Neuronal stem cell (in vitro differentiated cells): ENCODE measurements around the gene PDLIM7.
A peak's percentile ranks its signal among the peaks of the same experiment; 100 is the strongest.

ENCODE experiments used
- DNase-seq: peaks from one replicate; pipeline ENCODE4 v3.0.0-alpha.2; 2013; ENCODE audit warnings: low spot score
- H2AFZ ChIP-seq: one replicate; pipeline ENCODE4 v1.6.1; 2013; ENCODE audit warnings: mild to moderate bottlenecking, low read length, inconsistent platforms
- H2AK5ac ChIP-seq: 2 replicates; pipeline ENCODE4 v1.6.1; 2013; ENCODE audit warnings: low read depth, mild to moderate bottlenecking, inconsistent platforms, low read length, moderate library complexity, mixed read lengths
- H2BK120ac ChIP-seq: 2 replicates; pipeline ENCODE4 v1.6.1; 2013; ENCODE audit warnings: low read depth, mild to moderate bottlenecking, inconsistent platforms, low read length, moderate library complexity, mixed read lengths
- H2BK12ac ChIP-seq: one replicate; pipeline ENCODE4 v1.6.1; 2013; ENCODE audit warnings: low read length, inconsistent platforms
- H2BK15ac ChIP-seq: 2 replicates; pipeline ENCODE4 v1.6.1; 2013; ENCODE audit warnings: mild to moderate bottlenecking, low read length, inconsistent platforms, mixed read lengths
- H2BK5ac ChIP-seq: one replicate; pipeline ENCODE4 v1.6.1; 2013; ENCODE audit warnings: inconsistent platforms, mild to moderate bottlenecking, low read length, moderate library complexity
- H3K14ac ChIP-seq: one replicate; pipeline ENCODE4 v1.6.1; 2013; ENCODE audit warnings: low read length, inconsistent platforms
- H3K18ac ChIP-seq: 2 replicates; pipeline ENCODE4 v1.6.1; 2013; ENCODE audit warnings: low read length, inconsistent platforms
- H3K23ac ChIP-seq: 2 replicates; pipeline ENCODE4 v1.6.1; 2013; ENCODE audit warnings: low read depth, mild to moderate bottlenecking, mixed read lengths, low read length, inconsistent platforms; ENCODE audit not compliant: poor library complexity
- H3K27ac ChIP-seq: replicated peaks from 3 replicates; pipeline ENCODE4 v1.5.1; 2013; ENCODE audit warnings: low read length, inconsistent platforms
- H3K27me3 ChIP-seq, 3 experiments: 2 replicates each; pipeline ENCODE4 v1.6.1; 2013; ENCODE audit warnings: low read length in 3 of 3, mild to moderate bottlenecking in 2 of 3, inconsistent platforms in 1 of 3, low read depth in 1 of 3, mixed read lengths in 1 of 3, moderate library complexity in 1 of 3; ENCODE audit not compliant: control insufficient read depth in 3 of 3, insufficient read depth in 3 of 3
- H3K36me3 ChIP-seq, 2 donors: replicated peaks in 1 of 2; 2 replicates each; pipeline ENCODE4 v1.6.1; 2013; ENCODE audit warnings: low read length in 2 of 2; ENCODE audit not compliant: control insufficient read depth in 2 of 2, insufficient read depth in 2 of 2
- H3K4ac ChIP-seq: 2 replicates; pipeline ENCODE4 v1.6.1; 2013; ENCODE audit warnings: inconsistent platforms, mild to moderate bottlenecking, low read length, moderate library complexity
- H3K4me1 ChIP-seq, 2 donors: 1 replicate in 1 of 2; 2 replicates in 1 of 2; pipeline ENCODE4 v1.6.1; 2013; ENCODE audit warnings: low read length in 2 of 2, low read depth in 1 of 2; ENCODE audit not compliant: control insufficient read depth in 2 of 2, insufficient read depth in 1 of 2
- H3K4me2 ChIP-seq: one replicate; pipeline ENCODE4 v1.6.1; 2013; ENCODE audit warnings: mild to moderate bottlenecking, low read length, inconsistent platforms; ENCODE audit not compliant: insufficient read depth, poor library complexity, severe bottlenecking
- H3K4me3 ChIP-seq, 2 donors: 2 replicates each; pipeline ENCODE4 v1.5.1; 2013; ENCODE audit warnings: low read length in 2 of 2, mild to moderate bottlenecking in 2 of 2, inconsistent platforms in 1 of 2, moderate library complexity in 1 of 2
- H3K79me1 ChIP-seq: one replicate; pipeline ENCODE4 v1.6.1; 2013; ENCODE audit warnings: low read depth, mild to moderate bottlenecking, inconsistent platforms, low read length, moderate library complexity
- H3K9ac ChIP-seq: one replicate; pipeline ENCODE4 v1.6.1; 2013; ENCODE audit warnings: mild to moderate bottlenecking, low read depth, low read length, inconsistent platforms; ENCODE audit not compliant: poor library complexity
- H3K9me3 ChIP-seq, 2 donors: replicated peaks in 1 of 2; 2 replicates each; pipeline versions ENCODE3 to v1.6.1; 2013; ENCODE audit warnings: low read length in 2 of 2, mild to moderate bottlenecking in 2 of 2, inconsistent platforms in 1 of 2, low read depth in 1 of 2, mixed read lengths in 1 of 2, moderate library complexity in 1 of 2; ENCODE audit not compliant: control insufficient read depth in 2 of 2, insufficient read depth in 1 of 2
- H4K8ac ChIP-seq: one replicate; pipeline ENCODE4 v1.6.1; 2013; ENCODE audit warnings: low read depth, mild to moderate bottlenecking, inconsistent platforms, low read length, moderate library complexity
- H4K91ac ChIP-seq: one replicate; pipeline ENCODE4 v1.6.1; 2013; ENCODE audit warnings: low read length, low read depth, mild to moderate bottlenecking, inconsistent platforms; ENCODE audit not compliant: poor library complexity
- WGBS, 2 donors: extraction: QIAGEN DNeasy Blood & Tissue Kit; methylation state at CpG; one replicate each; pipeline ENCODE4 v1.1.7; 2013; ENCODE audit warnings: missing lambda C conversion rate in 2 of 2, mixed read lengths in 1 of 2; ENCODE audit not compliant: insufficient read length in 2 of 2, insufficient replicate concordance in 1 of 2; ENCODE audit errors: extremely low coverage in 2 of 2; 5-methylcytosine and 5-hydroxymethylcytosine counted together

Gene PDLIM7

DNA sequence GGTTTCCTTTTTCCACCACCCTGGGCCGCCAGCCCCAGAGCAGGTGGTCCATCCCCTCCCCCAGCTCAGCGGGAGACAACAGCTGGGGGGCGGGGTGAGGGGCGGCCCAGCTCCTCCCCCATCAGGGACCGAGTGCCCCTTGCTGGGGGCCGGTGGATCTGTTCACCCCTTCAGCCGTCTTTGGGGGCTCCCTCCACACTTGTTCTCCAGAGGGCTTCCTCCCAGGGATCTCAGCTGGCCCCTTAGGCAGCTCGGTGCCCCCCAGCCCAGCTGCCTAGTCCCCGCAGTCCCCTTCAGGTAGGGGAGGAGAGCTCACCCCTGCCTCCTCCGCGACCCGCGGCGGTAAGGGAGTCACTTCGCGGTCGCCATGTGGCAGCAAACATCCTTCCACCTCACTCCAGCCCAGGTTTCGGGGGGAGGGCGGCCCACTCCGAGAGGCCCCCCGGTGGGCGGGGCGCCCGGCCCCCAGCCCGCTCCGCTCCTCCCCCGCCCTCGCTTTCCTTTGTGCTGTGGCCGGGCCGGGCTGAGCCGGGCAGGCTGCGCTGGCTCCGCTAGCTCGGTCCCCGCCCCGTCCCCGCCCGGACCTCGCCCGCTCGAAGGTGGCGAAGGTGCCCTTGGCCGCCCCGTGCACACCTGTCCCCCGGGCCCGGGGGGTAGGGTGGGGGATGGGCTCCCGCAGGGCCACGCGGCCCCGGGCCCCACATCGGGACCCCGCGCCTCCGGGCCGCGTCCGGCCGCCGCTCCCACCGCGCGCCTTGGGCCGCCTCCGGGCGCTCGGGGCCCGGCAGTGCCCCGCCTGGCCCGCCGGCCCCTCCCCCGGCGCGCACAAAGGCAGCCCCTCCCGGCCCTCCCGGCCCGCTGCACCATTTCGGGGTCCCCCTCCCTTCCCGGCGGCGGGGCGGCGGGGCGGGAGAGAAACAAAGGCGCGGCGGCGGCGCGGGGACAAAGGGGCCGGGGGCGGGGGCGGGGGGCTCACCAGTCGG is 24.7 kb downstream of the PDLIM7 start:
- Histone ChIP-seq H3K4me2 (peak overlapping the region; percentile 87), H3K27me3 (no peaks in the 10 kb centered on the region), H2BK12ac (peak overlapping the region; percentile 69), H3K4ac (peak overlapping the region; percentile 96), H2AK5ac (peak overlapping the region; percentile 68), H3K36me3 (peaks cover 29 to 49% of the 10 kb centered on the region in 2 donors), H3K27ac (peak overlapping the region; percentile 88), H4K91ac (peak overlapping the region; percentile 92), H2AFZ (peak overlapping the region; percentile 61), H2BK5ac (peak overlapping the region; percentile 95), H4K8ac (no peak overlapping the region), H3K18ac (peak overlapping the region; percentile 99), H3K4me1 (peaks cover 41 to 44% of the 10 kb centered on the region in 2 donors), H3K14ac (peak overlapping the region; percentile 94), H3K9me3 (no peaks in the 10 kb centered on the region), H3K9ac (peak overlapping the region; percentile 99), H3K23ac (peak overlapping the region; percentile 94), H3K4me3 (peak overlapping the region; percentile 94 to 96), H2BK15ac (peak overlapping the region; percentile 12), H2BK120ac (peak overlapping the region; percentile 93), H3K79me1 (peaks cover 25% of the 10 kb centered on the region)
- WGBS, 2 donors, result no CpG with 5 or more reads among the region's 93 CpGs
- DNase-seq, result peak; percentile 52

DNA sequence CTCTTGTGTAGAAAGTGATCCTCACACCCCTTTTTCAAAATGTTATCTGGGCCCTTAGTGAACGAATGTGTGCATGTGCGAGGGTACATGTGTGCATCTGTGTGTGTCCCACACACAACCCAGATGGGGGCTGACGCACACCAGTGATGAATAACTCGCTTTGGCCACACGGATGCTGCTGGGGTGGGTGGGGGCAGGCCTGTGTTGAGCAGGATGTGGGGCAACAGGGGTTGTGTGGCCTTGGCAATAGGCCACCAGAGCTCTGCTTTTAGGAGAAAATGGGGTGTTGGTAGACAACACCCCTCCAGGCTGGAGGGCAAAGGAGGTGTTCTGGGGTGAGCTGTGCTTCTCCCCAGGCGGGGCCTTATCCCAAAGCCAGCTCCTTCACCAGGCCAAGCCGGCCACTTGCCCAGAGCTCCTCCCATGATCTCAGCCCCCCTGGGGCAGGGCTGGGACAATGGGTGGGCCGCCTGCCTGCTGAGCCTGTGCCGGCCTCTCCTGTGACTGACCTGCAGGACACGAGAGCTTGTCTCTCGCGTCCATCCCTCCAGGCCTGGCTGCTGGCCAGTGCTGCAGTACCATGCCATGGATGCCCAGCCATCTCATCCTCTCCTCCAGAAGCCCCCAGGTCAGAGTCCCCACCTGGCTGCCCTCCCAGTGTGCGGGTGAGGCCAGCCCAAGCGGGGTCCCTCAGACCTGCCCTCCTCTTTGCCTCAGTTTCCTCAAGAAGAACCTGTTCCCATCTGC is 25.6 kb downstream of the PDLIM7 start:
- no peak overlapping the region for H3K4ac ChIP-seq
- H2AK5ac ChIP-seq, result peak overlapping the region; percentile 68
- no peak for DNase-seq
- H3K9ac ChIP-seq, result peak overlapping the region; percentile 95
- H2AFZ ChIP-seq, result no peak overlapping the region
- no CpG with 5 or more reads among the region's 14 CpGs for WGBS, 2 donors
- H3K4me2 ChIP-seq, result peak overlapping the region; percentile 87
- no peak overlapping the region for H4K8ac ChIP-seq
- no peak overlapping the region for H4K91ac ChIP-seq
- H3K36me3 ChIP-seq, result peaks cover 39 to 58% of the 10 kb centered on the region in 2 donors
- no peak overlapping the region for H3K23ac ChIP-seq
- H2BK120ac ChIP-seq, result peak overlapping the region; percentile 93
- H2BK15ac ChIP-seq, result no peak overlapping the region
- H3K14ac ChIP-seq, result no peak overlapping the region
- H3K4me1 ChIP-seq, result peaks cover 41 to 44% of the 10 kb centered on the region in 2 donors
- no peak overlapping the region for H2BK12ac ChIP-seq
- H3K4me3 ChIP-seq, result peak overlapping the region; percentile 94 to 96
- no peaks in the 10 kb centered on the region for H3K27me3 ChIP-seq
- peak overlapping the region; percentile 95 for H2BK5ac ChIP-seq
- H3K27ac ChIP-seq, result peak overlapping the region; percentile 38
- peaks cover 30% of the 10 kb centered on the region for H3K79me1 ChIP-seq
- H3K9me3 ChIP-seq, result peaks cover 0 to 3% of the 10 kb centered on the region in 2 donors
- peak overlapping the region; percentile 99 for H3K18ac ChIP-seq

DNA sequence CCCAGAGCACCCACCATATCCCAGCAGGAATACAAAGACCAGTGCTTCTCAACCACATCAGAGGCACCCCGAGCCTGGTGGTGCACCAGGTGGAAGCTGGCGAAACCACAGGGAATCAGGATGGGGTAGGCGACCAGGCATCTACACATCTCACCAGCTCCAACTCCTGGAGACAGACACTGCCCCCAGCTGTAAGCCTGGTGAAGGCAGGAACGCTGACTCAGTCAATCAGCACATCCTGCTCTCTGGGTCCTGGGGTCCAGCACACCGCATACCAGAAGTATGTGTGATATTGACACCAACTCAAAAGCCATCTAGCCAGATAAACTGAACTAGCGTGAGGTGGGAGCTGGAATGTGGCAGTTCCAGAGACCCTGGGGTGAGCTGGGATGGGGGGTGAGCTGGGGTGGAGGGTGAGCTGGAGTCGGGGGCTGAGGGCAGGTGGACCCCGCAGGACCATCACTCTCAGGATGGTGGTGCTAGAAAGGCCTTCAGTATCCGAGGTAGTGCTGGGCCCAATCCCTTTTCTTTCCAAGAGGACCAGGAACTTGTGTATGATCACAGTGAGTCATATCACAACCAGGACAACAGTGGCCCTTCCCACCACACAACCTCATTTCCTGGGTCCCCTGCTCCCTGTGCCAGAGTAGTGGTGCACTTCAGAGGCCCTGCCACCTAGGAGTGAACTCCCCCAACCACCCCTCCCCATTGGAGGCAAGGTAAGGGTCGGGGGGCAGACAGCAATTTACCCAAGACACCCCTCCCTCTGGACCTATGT is 26.5 kb downstream of the PDLIM7 start:
- no peaks in the 10 kb centered on the region for H3K27me3 ChIP-seq
- no peak overlapping the region for H2BK15ac ChIP-seq
- H2AFZ ChIP-seq, result no peak overlapping the region
- H3K4me1 ChIP-seq, result peaks cover 41 to 44% of the 10 kb centered on the region in 2 donors
- H3K79me1 ChIP-seq, result peaks cover 33% of the 10 kb centered on the region
- peak overlapping the region; percentile 3 to 94 for H3K4me3 ChIP-seq
- no peak overlapping the region for H4K91ac ChIP-seq
- no peak overlapping the region for H2BK120ac ChIP-seq
- H3K36me3 ChIP-seq, result peaks cover 47 to 67% of the 10 kb centered on the region in 2 donors
- H3K9ac ChIP-seq, result peak overlapping the region; percentile 56
- peak overlapping the region; percentile 29 for H3K18ac ChIP-seq
- DNase-seq, result no peak
- peak overlapping the region; percentile 59 for H3K14ac ChIP-seq
- H3K23ac ChIP-seq, result peak overlapping the region; percentile 13
- no peak overlapping the region for H4K8ac ChIP-seq
- no peak overlapping the region for H2BK12ac ChIP-seq
- H3K27ac ChIP-seq, result peak overlapping the region; percentile 33
- peak overlapping the region; percentile 38 for H2AK5ac ChIP-seq
- WGBS, 2 donors, result no CpG with 5 or more reads among the region's 10 CpGs
- H3K4ac ChIP-seq, result no peak overlapping the region
- H2BK5ac ChIP-seq, result peak overlapping the region; percentile 40
- H3K4me2 ChIP-seq, result peak overlapping the region; percentile 87
- H3K9me3 ChIP-seq, result peaks cover 6 to 8% of the 10 kb centered on the region in 2 donors
